Neural cell (in vitro differentiated cells): Measurements from ENCODE around the gene CRY2. TPM values are rescaled to one million over a fixed set of nuclear protein-coding genes. Genes with fewer than 3 reads are reported as not detected.

ENCODE experiments used
- H2AFZ ChIP-seq: fragments of 200-600, 300-800 bp; sonication (generic), shearing (Covaris generic); 2 replicates; pipeline ENCODE4 v1.6.0; 2014; ENCODE audit warnings: low read depth, mild to moderate bottlenecking, antibody characterized with exemption, low read length, moderate library complexity
- H3F3A ChIP-seq: fragments of 200-600 bp; shearing (Covaris generic); 2 replicates; pipeline ENCODE4 v1.6.1; 2016; ENCODE audit warnings: mild to moderate bottlenecking, moderate library complexity, mixed read lengths, antibody characterized with exemption, low read length; ENCODE audit not compliant: insufficient read depth, poor library complexity, severe bottlenecking
- H3K27ac ChIP-seq: fragments of 200-600, 300-800 bp; sonication (generic), shearing (Covaris generic); 2 replicates; pipeline ENCODE4 v1.5.1; 2014; ENCODE audit warnings: mild to moderate bottlenecking, low read length, moderate library complexity
- H3K27me3 ChIP-seq: fragments of 300-800, 200-600 bp; sonication (generic), shearing (Covaris generic); 2 replicates; pipeline ENCODE4 v1.6.0; 2014; ENCODE audit warnings: mild to moderate bottlenecking, low read depth, low read length, moderate library complexity; ENCODE audit not compliant: insufficient read depth
- H3K36me3 ChIP-seq: fragments of 300-800, 200-600 bp; sonication (generic), shearing (Covaris generic); 2 replicates; pipeline ENCODE4 v1.5.1; 2014; ENCODE audit warnings: mild to moderate bottlenecking, antibody characterized with exemption, low read length, moderate library complexity; ENCODE audit not compliant: insufficient read depth
- H3K4me2 ChIP-seq: fragments of 300-800, 200-600 bp; sonication (generic), shearing (Covaris generic); 2 replicates; pipeline ENCODE4 v1.6.0; 2014; ENCODE audit warnings: mild to moderate bottlenecking, low read length
- H3K4me3 ChIP-seq: fragments of 300-800, 200-600 bp; sonication (generic), shearing (Covaris generic); 2 replicates; pipeline ENCODE4 v1.5.1; 2014; ENCODE audit warnings: mild to moderate bottlenecking, low read length, moderate library complexity
- H3K79me2 ChIP-seq: fragments of 200-600 bp; shearing (Covaris generic); replicated peaks from 2 replicates; pipeline ENCODE4 v1.6.0; 2014; ENCODE audit warnings: mild to moderate bottlenecking, low read length, moderate library complexity; ENCODE audit not compliant: insufficient read depth
- H3K9ac ChIP-seq: fragments of 300-800, 200-600 bp; sonication (generic), shearing (Covaris generic); 2 replicates; pipeline ENCODE4 v1.6.1; 2016; ENCODE audit warnings: mild to moderate bottlenecking, low read length, mixed read lengths
- H3K9me2 ChIP-seq: fragments of 200-600 bp; shearing (Covaris generic); 2 replicates; pipeline ENCODE4 v1.6.1; 2016; ENCODE audit warnings: mild to moderate bottlenecking, low read length, mixed read lengths; ENCODE audit not compliant: insufficient read depth
- H3K9me3 ChIP-seq: fragments of 200-600, 300-800 bp; sonication (generic), shearing (Covaris generic); 2 replicates; pipeline ENCODE4 v1.6.1; 2016; ENCODE audit warnings: mild to moderate bottlenecking, mixed run types, low read length, moderate library complexity, mixed read lengths
- H4K20me1 ChIP-seq: fragments of 200-600 bp; shearing (Covaris generic); 2 replicates; pipeline ENCODE4 v1.6.1; 2016; ENCODE audit warnings: mild to moderate bottlenecking, mixed run types; ENCODE audit not compliant: insufficient read depth
- EP300 ChIP-seq: fragments of 450-650 bp; conservative IDR thresholded peaks from 2 replicates; pipeline ENCODE4 v1.6.1; 2014; ENCODE audit warnings: antibody characterized with exemption, mild to moderate bottlenecking, moderate library complexity; ENCODE audit not compliant: poor library complexity, severe bottlenecking
- EZH2 ChIP-seq: fragments of 200-600, 300-800 bp; shearing (Covaris generic), sonication (generic); IDR thresholded peaks from 2 replicates; pipeline ENCODE4 v1.6.1; 2014; ENCODE audit warnings: antibody characterized with exemption, low read length, borderline replicate concordance, mild to moderate bottlenecking; ENCODE audit not compliant: insufficient read depth, poor library complexity, severe bottlenecking
- MXI1 ChIP-seq: fragments of 450-650 bp; conservative IDR thresholded peaks from 2 replicates; pipeline ENCODE4 v1.6.1; 2014; ENCODE audit warnings: antibody characterized with exemption, mild to moderate bottlenecking; ENCODE audit not compliant: poor library complexity, severe bottlenecking
- POLR2AphosphoS5 ChIP-seq: IDR thresholded peaks from 2 replicates; pipeline ENCODE4 v1.6.1; 2012
- RAD21 ChIP-seq: fragments of 450-650 bp; conservative IDR thresholded peaks from 2 replicates; pipeline ENCODE4 v1.6.1; 2014; ENCODE audit warnings: antibody characterized with exemption, mild to moderate bottlenecking, moderate library complexity
- REST ChIP-seq: IDR thresholded peaks from 2 replicates; pipeline ENCODE4 v1.6.1; 2012; ENCODE audit warnings: borderline replicate concordance
- SMC3 ChIP-seq: fragments of 450-650 bp; conservative IDR thresholded peaks from 2 replicates; pipeline ENCODE4 v1.6.1; 2014; ENCODE audit warnings: antibody characterized with exemption, mild to moderate bottlenecking, moderate library complexity; ENCODE audit not compliant: poor library complexity
- TAF1 ChIP-seq: IDR thresholded peaks from 2 replicates; pipeline ENCODE4 v1.6.1; 2012; ENCODE audit warnings: low read depth
- polyA plus RNA-seq: library from polyadenylated mRNA; depleted of rRNA; stranded (reverse); fragments of >200 nt; gene quantifications from 2 replicates; pipeline ENCODE4 v1.2.3, GENCODE V29; 2014
- TF ChIP-seq, protein P1 (sequence below): fragments of 450-650 bp; IDR thresholded peaks from 2 replicates; pipeline ENCODE4 v1.5.1; 2014; ENCODE audit warnings: antibody characterized with exemption, mild to moderate bottlenecking, moderate library complexity; ENCODE audit not compliant: poor library complexity, severe bottlenecking

The CRY2 gene
- polyA plus RNA-seq, 1 donor from 2014 or later: 27.8 TPM

GRCh38 chr11:45859661-45860140 is 12.4 kb downstream of the CRY2 start:
- H3K27me3 ChIP-seq: no peaks in the 10 kb centered on the region
- no peaks in the 10 kb centered on the region for H3K9me2 ChIP-seq
- peak overlapping the region; percentile 47 for H3K9ac ChIP-seq
- H3F3A ChIP-seq: peaks cover 8% of the 10 kb centered on the region
- H3K79me2 ChIP-seq: no peaks in the 10 kb centered on the region
- H3K4me2 ChIP-seq: no peak overlapping the region
- TF ChIP-seq SMC3 (peak; percentile 35), EP300 (peak; percentile 80), TAF1 (no peak), MXI1 (peak; percentile 44)
- H2AFZ ChIP-seq: no peak overlapping the region
- no peaks in the 10 kb centered on the region for H3K36me3 ChIP-seq
- no peaks in the 10 kb centered on the region for H4K20me1 ChIP-seq
- peak overlapping the region; percentile 42 for H3K4me3 ChIP-seq
- H3K27ac ChIP-seq: peak overlapping the region; percentile 70
- H3K9me3 ChIP-seq: no peaks in the 10 kb centered on the region

GRCh38 chr11:45860348-45860747 is 13.1 kb downstream of the CRY2 start:
- no peak overlapping the region for H3K4me2 ChIP-seq
- H3K9me2 ChIP-seq: no peaks in the 10 kb centered on the region
- H3K9ac ChIP-seq: no peak overlapping the region
- peaks cover 8% of the 10 kb centered on the region for H3F3A ChIP-seq
- no peak overlapping the region for H2AFZ ChIP-seq
- H3K27me3 ChIP-seq: no peaks in the 10 kb centered on the region
- TF ChIP-seq SMC3 (no peak), RAD21 (no peak), EP300 (no peak), EZH2 (no peak), POLR2AphosphoS5 (no peak), TAF1 (no peak), REST (no peak), MXI1 (no peak)
- TF ChIP-seq, protein P1, sequence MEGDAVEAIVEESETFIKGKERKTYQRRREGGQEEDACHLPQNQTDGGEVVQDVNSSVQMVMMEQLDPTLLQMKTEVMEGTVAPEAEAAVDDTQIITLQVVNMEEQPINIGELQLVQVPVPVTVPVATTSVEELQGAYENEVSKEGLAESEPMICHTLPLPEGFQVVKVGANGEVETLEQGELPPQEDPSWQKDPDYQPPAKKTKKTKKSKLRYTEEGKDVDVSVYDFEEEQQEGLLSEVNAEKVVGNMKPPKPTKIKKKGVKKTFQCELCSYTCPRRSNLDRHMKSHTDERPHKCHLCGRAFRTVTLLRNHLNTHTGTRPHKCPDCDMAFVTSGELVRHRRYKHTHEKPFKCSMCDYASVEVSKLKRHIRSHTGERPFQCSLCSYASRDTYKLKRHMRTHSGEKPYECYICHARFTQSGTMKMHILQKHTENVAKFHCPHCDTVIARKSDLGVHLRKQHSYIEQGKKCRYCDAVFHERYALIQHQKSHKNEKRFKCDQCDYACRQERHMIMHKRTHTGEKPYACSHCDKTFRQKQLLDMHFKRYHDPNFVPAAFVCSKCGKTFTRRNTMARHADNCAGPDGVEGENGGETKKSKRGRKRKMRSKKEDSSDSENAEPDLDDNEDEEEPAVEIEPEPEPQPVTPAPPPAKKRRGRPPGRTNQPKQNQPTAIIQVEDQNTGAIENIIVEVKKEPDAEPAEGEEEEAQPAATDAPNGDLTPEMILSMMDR: no peak
- no peaks in the 10 kb centered on the region for H3K9me3 ChIP-seq
- H4K20me1 ChIP-seq: no peaks in the 10 kb centered on the region
- no peaks in the 10 kb centered on the region for H3K79me2 ChIP-seq
- H3K4me3 ChIP-seq: no peak overlapping the region
- no peaks in the 10 kb centered on the region for H3K36me3 ChIP-seq
- H3K27ac ChIP-seq: no peak overlapping the region
